NCI-H2171 (cell line): ENCODE data around the gene ANKRD26.

Experiments used
- DNase-seq: peaks from one replicate; lab custom pipeline; 2025; lab: John Stamatoyannopoulos, UW

The ANKRD26 gene

DNA sequence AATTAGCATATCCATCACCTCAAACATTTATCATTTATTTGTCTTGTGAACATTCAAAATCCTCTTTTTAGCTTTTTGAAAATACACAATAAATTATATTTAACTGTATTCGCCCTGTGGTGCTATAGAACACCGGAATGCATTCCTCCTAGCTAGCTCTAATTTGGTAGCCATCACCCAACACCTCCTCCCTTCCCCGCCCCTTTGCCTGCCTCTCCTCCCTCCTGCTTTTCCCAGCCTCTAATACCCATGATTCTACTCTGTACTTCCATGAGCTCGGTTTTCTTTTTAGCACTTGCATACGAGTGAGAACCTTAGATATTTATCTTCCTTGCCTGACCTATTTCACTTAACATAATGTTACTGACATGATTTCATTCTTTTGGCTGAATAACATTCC lies 80.1 kb downstream of the ANKRD26 start:
- DNase-seq = no peak

GRCh38 chr10:27019827-27020226 lies 80.5 kb downstream of the ANKRD26 start:
- DNase-seq = no peak

DNA sequence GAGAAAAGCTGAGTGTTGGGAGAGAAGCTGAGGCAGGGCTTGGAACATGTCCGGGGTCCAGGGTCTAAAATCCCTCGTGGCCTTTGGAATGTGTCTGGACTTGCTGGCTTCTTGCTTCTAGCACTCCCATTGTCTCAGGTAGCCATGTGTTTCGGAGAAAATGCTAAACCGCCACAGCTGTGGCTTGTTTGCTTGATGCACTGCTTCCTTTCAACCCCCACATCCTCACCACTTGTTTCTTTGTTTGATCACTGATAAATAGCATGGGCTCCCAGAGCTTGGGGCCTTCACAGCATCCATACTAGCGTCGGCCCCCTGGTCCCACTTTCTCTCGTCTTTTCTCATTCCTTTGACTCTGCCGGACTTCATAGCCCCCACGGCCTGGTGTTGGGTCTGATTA lies 102.7 kb downstream of the ANKRD26 start:
- DNase-seq = no peak

- no peak for DNase-seq
These were observed 105.6 kb downstream of the ANKRD26 start for GRCh38 chr10:26994743-26995142.

- DNase-seq = no peak
These were observed 112.4 kb downstream of the ANKRD26 start for GRCh38 chr10:26987851-26988250.

- no peak for DNase-seq
These were observed 117.1 kb downstream of the ANKRD26 start for GRCh38 chr10:26983156-26983555.

DNA sequence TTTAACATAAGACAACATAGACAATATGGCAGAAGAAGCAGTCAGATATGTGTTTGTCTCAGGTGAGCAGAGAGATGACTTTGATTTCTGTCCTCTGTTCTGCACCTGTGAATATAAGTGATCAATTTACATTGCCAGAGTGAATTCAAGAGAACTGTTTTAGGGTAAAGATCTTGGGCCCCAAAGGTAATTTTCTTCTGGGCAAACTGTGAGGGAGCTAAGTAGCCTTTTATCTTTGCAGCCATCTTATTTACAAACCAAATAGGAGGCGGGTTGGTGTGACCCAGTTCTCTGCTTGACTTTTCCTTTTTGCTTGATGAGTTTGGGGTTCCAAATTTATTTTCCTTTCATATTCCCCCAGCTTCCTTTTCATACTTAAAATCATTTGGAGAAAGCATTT lies 118.2 kb downstream of the ANKRD26 start:
- DNase-seq = no peak

DNA sequence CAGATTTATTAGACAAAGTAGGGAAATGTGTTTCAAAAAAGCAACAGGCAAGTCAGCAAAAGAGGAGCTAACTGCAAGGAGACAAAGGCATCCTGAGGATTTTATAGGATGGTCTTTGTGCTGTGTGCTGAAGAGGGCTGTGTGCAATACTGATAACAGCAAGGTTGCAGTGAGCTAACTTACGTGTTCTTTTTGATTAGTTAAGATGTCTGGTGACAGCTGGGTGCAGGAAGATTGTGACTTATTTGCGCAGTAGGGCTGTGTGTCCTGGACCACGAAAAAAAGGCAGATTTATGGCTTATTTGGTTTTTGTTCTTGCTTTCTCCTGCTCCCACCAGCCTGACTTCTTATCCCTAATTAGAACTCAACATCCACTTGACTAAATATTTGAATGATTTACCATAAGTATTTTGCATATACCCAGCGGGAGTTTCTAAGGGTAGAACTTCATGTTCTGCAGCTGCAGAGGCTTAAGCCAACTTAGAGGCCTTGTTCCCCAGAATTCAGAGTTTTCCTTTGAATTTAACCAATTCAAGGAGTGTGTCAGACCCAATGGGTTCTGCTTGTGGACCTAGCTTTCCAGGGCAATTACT lies 119.0 kb downstream of the ANKRD26 start:
- DNase-seq = no peak

- no peak for DNase-seq
These were observed 121.8 kb downstream of the ANKRD26 start for GRCh38 chr10:26978519-26978918.

DNA sequence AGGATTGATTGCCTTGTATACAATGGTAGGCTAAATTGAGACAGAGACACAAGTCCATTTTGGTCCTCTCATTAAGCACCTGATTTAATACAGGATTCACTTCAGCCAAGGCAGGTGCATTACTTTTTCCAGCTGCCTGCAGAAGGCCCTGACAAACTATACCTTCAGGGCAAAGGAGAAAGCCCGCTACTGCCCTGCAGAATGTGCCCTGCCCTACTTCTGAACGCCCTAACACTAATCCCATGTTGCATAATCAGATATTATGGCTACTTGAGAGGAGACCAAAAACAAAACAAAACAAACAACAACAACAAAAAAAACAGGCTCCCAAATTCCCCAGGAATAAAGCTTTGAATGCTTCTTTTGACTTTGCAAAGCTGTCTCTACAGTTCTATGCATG lies 122.7 kb downstream of the ANKRD26 start:
- no peak for DNase-seq

- DNase-seq = no peak
These were observed 129.6 kb downstream of the ANKRD26 start for GRCh38 chr10:26970667-26971066.

- DNase-seq = no peak
These were observed 131.0 kb downstream of the ANKRD26 start for GRCh38 chr10:26969145-26969926.

GRCh38 chr10:26962835-26963234 lies 137.5 kb downstream of the ANKRD26 start:
- no peak for DNase-seq

- no peak for DNase-seq
These were observed 140.0 kb downstream of the ANKRD26 start for GRCh38 chr10:26960308-26960707.

DNA sequence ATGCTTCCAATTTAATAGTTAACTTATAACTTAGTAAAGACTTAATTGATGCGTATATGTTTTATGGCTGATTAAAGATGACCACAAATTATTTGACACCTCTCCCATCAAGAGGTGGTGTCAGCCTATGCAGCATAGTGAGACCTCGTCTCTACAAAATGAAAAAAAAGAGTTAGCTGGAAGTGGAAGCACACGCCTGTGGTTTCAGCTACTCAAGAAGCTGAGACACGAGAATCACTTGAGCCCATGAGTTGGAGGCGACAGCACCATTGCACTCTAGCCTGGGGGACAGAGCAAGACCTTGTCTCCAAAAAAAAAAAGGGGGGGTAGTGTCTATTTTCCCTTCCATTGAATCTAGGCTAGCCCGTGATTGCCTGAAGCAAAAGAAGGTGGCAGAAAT lies 140.5 kb downstream of the ANKRD26 start:
- DNase-seq = no peak
